Gastroesophageal sphincter (tissue), 4 donors: ENCODE results near the gene ATRAID. TPM values are rescaled to one million over a fixed set of nuclear protein-coding genes. Genes with fewer than 3 reads are reported as not detected.

ENCODE experiments used
- ATAC-seq: fragments of 150-250 bp; one replicate; pipeline ENCODE4 v1.9.1; 2016; ENCODE audit warnings: mild to moderate bottlenecking, moderate library complexity
- H3K27ac ChIP-seq, 4 donors: fragments of 200-600 bp; sonication (generic) in 3 of 4; 1 replicate in 3 of 4; 2 replicates in 1 of 4; pipeline ENCODE4 v1.5.1; 2016 to 2019
- H3K27me3 ChIP-seq: fragments of 200-600 bp; sonication (generic); one replicate; pipeline ENCODE4 v1.5.1; 2019
- H3K36me3 ChIP-seq, 2 donors: fragments of 200-600 bp; sonication (generic); one replicate each; pipeline ENCODE4 v1.5.1; 2019; ENCODE audit warnings: control low read depth in 1 of 2
- H3K4me1 ChIP-seq, 3 donors: fragments of 200-600 bp; sonication (generic); 1 replicate in 2 of 3; 2 replicates in 1 of 3; pipeline ENCODE4 v1.5.1; 2016 to 2019; ENCODE audit warnings: control low read depth in 2 of 3
- H3K4me3 ChIP-seq, 2 donors: fragments of 200-600 bp; sonication (generic); one replicate each; pipeline ENCODE4 v1.5.1; 2019; ENCODE audit warnings: mild to moderate bottlenecking in 1 of 2, moderate library complexity in 1 of 2
- H3K9me3 ChIP-seq, 3 donors: fragments of 200-600 bp; sonication (generic); one replicate each; pipeline ENCODE4 v1.5.1; 2017 to 2019; ENCODE audit warnings: control low read depth in 2 of 3
- CTCF ChIP-seq, 4 experiments: fragments of 200-600 bp in 2 of 4; fragments of 450-650 bp in 2 of 4; sonication (generic) in 1 of 4; IDR thresholded peaks; one replicate each; pipeline ENCODE4 v1.5.1; 2017 to 2019; ENCODE audit warnings: antibody characterized with exemption in 4 of 4, mild to moderate bottlenecking in 2 of 4, moderate library complexity in 2 of 4
- EP300 ChIP-seq: sonication (generic); formaldehyde crosslinking; IDR thresholded peaks from one replicate; pipeline ENCODE4 v1.6.1; 2017; ENCODE audit warnings: antibody characterized with exemption, mild to moderate bottlenecking
- POLR2A ChIP-seq, 2 donors: fragments of 450-650 bp; IDR thresholded peaks; one replicate each; pipeline ENCODE4 v1.6.1; 2017; ENCODE audit warnings: antibody characterized with exemption in 2 of 2, mild to moderate bottlenecking in 2 of 2, moderate library complexity in 1 of 2
- POLR2AphosphoS5 ChIP-seq: sonication (generic); formaldehyde crosslinking; IDR thresholded peaks from one replicate; pipeline ENCODE4 v1.6.1; 2017; ENCODE audit warnings: antibody characterized with exemption
- WGBS, 2 donors: methylation state at CpG; one replicate each; pipeline ENCODE4 v1.1.5; 2018; ENCODE audit warnings: low coverage in 1 of 2; 5-methylcytosine and 5-hydroxymethylcytosine counted together
- total RNA-seq, 4 donors: library from RNA; depleted of rRNA; stranded (reverse); fragments of >200 nt; gene quantifications; one replicate each; pipeline ENCODE4 v1.1.0, GENCODE V29; 2016

ATRAID gene
- total RNA-seq, 4 donors from 2014 or later, result 124 to 147 (median 129) TPM

DNA sequence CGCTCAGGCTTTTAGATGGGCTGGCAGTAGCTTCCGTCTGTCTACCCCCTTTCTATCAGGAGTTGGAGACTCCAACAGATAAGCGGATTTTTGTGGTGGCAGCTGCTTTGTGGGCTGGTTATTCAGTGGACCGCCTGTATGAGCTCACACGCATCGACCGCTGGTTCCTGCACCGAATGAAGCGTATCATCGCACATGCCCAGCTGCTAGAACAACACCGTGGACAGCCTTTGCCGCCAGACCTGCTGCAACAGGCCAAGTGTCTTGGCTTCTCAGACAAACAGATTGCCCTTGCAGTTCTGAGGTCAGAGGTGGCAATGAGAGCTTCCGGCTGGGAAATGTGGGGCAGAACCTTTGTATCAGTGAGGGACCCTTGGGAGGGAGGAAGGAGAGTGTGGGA is 20.1 kb downstream of the ATRAID start:
- Histone ChIP-seq H3K36me3 (peaks cover 0 to 100% of the 10 kb centered on the region in 2 donors), H3K27ac (no peak overlapping the region), H3K4me1 (no peaks in the 10 kb centered on the region), H3K4me3 (no peak overlapping the region), H3K27me3 (no peaks in the 10 kb centered on the region), H3K9me3 (no peaks in the 10 kb centered on the region)
- no peak for ATAC-seq
- no peak for TF ChIP-seq POLR2AphosphoS5
- TF ChIP-seq EP300, result no peak
- no peak for TF ChIP-seq POLR2A (IDR thresholded peaks at IDR 0.05)
- no peak for TF ChIP-seq CTCF (IDR thresholded peaks at IDR 0.05)
- WGBS, 2 donors, result 76 to 80% methylated on average over 2 to 3 of the region's 13 CpGs

- ATAC-seq, result no peak
- TF ChIP-seq POLR2AphosphoS5 (no peak), EP300 (no peak), CTCF (IDR thresholded peaks at IDR 0.05) (no peak), POLR2A (IDR thresholded peaks at IDR 0.05) (no peak)
- Histone ChIP-seq H3K27ac (no peak overlapping the region), H3K27me3 (no peaks in the 10 kb centered on the region), H3K4me3 (no peak overlapping the region), H3K9me3 (no peaks in the 10 kb centered on the region), H3K4me1 (no peaks in the 10 kb centered on the region), H3K36me3 (peaks cover 0 to 100% of the 10 kb centered on the region in 2 donors)
- no CpG with 5 or more reads among the region's 14 CpGs for WGBS, 2 donors
Observed at GRCh38 chr2:27233341-27233740, 21.5 kb downstream of the ATRAID start.

- Histone ChIP-seq H3K27ac (no peak overlapping the region), H3K4me3 (no peak overlapping the region), H3K36me3 (peaks cover 0 to 100% of the 10 kb centered on the region in 2 donors), H3K9me3 (no peaks in the 10 kb centered on the region), H3K4me1 (no peaks in the 10 kb centered on the region), H3K27me3 (no peaks in the 10 kb centered on the region)
- 96 to 100% methylated on average over 1 to 5 of the region's 12 CpGs for WGBS, 2 donors
- TF ChIP-seq POLR2AphosphoS5, result no peak
- TF ChIP-seq EP300, result no peak
- no peak for TF ChIP-seq CTCF (IDR thresholded peaks at IDR 0.05)
- TF ChIP-seq POLR2A (IDR thresholded peaks at IDR 0.05), result no peak
- ATAC-seq, result no peak
Observed at GRCh38 chr2:27236136-27236535, 24.3 kb downstream of the ATRAID start.

DNA sequence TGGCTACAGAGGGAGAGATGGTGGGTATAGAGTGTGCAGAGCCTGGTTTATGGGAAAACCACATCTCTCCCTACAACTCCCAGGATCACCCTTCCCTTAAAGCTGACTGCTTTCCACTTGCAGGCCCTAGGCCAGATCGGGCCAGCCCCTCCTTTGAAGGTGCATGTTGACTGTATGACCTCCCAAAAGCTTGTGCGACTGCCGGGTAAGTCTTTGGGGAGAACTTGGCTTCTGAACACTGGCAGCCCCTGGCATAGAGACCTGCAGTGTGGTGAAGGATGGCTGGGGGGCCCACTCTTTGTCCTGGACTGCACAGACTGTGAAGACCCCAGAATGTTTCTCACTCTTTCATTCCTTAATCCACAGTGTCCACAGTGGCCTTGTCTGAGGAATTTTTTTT is 24.8 kb downstream of the ATRAID start:
- Histone ChIP-seq H3K9me3 (no peaks in the 10 kb centered on the region), H3K4me3 (no peak overlapping the region), H3K4me1 (no peaks in the 10 kb centered on the region), H3K27ac (no peak overlapping the region), H3K36me3 (peaks cover 0 to 100% of the 10 kb centered on the region in 2 donors), H3K27me3 (no peaks in the 10 kb centered on the region)
- WGBS, 2 donors, result 96 to 100% methylated on average over 3 of the region's 3 CpGs
- no peak for TF ChIP-seq POLR2A (IDR thresholded peaks at IDR 0.05)
- TF ChIP-seq CTCF (IDR thresholded peaks at IDR 0.05), result no peak
- no peak for TF ChIP-seq POLR2AphosphoS5
- no peak for TF ChIP-seq EP300
- no peak for ATAC-seq

DNA sequence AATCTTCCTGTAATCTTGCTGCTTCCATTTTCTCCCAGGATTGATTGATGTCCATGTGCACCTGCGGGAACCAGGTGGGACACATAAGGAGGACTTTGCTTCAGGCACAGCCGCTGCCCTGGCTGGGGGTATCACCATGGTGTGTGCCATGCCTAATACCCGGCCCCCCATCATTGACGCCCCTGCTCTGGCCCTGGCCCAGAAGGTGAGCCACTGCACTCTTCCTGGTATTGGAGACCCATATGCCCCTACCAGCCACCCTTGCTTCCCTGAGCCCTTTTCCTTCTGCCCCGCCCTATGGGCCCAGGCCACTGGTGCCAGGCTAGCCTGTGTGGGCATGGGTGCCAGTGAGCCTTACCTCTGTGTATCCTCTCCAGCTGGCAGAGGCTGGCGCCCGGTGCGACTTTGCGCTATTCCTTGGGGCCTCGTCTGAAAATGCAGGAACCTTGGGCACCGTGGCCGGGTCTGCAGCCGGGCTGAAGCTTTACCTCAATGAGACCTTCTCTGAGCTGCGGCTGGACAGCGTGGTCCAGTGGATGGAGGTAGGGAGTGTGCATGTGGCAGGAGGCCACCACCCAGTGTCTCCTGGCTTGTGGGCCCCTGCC is 25.6 kb downstream of the ATRAID start:
- H3K27me3 ChIP-seq, result no peaks in the 10 kb centered on the region
- peaks cover 0 to 100% of the 10 kb centered on the region in 2 donors for H3K36me3 ChIP-seq
- WGBS, 2 donors, result 80 to 100% methylated on average over 1 to 4 of the region's 15 CpGs
- no peak for ATAC-seq
- H3K9me3 ChIP-seq, result no peaks in the 10 kb centered on the region
- no peak for TF ChIP-seq POLR2A (IDR thresholded peaks at IDR 0.05)
- no peak for TF ChIP-seq POLR2AphosphoS5
- no peak for TF ChIP-seq EP300
- no peak for TF ChIP-seq CTCF (IDR thresholded peaks at IDR 0.05)
- no peak overlapping the region for H3K27ac ChIP-seq
- H3K4me3 ChIP-seq, result no peak overlapping the region
- no peaks in the 10 kb centered on the region for H3K4me1 ChIP-seq
